GM18867 (cell line): ENCODE results near the gene ACAA1.

Experiments
- ATAC-seq: cut with Tn5 transposase; IDR thresholded peaks from one replicate; pipeline ENCODE4 v1.9.1; 2021; ENCODE audit warnings: mild to moderate bottlenecking, moderate library complexity; ENCODE audit not compliant: unreplicated experiment

Gene ACAA1

DNA sequence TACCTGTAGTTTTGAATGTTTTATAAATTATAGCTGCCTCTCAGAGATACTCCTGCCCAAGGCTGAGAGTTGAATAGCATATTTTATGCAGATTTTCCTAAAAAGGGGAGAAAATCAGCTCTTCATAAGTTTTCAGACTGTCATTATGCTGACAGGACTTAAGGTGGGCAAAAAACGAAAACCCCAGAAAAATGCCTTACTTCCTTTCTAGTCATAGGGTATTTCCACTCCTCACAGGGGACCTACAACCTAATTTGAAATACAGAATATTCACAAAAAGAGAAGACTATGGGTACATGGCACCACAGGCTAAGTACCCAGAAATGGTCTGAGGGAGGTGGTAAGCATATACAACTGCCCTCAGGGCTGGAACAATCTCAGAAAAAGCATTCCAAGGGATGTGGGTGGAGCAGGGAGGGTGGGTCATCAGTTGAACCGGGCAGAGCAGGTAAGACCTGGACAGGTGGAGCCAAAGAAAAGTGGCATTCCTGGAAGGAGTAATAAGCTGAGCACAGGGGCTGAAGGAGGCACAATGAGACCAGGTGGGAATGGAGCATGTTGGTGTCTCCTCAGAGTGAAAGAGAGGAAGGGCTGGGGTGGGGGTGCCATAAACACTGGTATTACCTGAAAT is 17.8 kb upstream of the ACAA1 start:
- no peak for ATAC-seq

DNA sequence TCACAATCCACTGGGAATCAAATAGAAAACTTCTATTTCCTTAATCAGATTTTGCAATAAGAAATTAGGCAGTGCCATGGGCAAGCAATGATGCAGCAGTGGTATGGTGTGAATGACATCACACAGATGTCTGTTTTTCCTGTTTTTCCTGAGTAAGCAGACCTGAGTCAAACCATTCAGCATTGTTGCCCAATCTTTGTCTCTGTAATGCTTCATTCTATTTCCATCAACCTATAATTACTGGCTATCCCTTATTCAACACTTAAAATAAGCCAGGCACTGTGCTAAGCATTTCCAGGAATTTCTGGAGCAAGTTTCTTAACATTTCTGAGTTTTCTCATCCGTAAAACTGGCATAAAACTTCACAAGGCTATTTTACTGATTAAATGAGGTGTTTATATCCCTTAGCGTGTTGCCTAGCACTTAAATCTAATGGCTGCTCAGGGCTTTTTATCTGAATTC is 17.1 kb upstream of the ACAA1 start:
- no peak for ATAC-seq

DNA sequence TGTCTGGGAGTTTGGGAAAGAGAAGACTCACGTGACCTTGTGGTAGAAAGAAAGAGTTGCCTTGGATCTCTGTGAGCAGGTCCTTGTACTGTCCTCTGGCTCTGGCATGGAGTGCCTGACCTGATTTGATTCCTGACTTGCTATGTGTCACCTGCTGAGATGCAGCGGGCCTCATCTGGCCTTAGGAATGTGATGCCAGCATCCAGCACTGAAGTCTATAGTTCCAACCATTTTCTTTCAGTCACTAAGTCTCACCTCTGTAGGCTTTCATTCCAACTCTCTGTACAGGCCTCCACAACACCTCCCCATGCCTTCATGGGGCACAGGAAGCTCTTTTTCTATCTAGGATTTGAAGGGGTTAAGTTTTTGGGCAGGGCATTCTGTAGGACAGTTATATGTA is 16.3 kb upstream of the ACAA1 start:
- ATAC-seq: no peak

DNA sequence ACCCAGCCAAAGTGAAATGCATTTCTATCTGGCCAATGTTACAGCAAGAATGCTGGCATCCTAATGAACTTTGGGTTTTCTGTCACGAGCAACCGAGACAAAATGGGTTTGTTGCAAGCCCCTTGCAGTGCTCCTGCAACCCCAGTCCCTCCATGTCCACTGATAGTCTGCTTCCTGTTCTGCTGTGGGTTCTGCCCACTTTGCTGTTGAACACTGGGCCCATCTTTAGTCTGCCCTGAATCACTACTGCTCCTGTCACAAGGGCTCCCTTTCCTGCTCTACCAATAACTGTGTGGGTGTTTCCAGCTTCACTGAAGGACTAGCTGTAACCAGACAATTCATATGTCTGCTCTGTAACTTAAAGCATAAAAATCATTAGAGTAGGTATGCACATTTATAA is 15.7 kb upstream of the ACAA1 start:
- no peak for ATAC-seq

DNA sequence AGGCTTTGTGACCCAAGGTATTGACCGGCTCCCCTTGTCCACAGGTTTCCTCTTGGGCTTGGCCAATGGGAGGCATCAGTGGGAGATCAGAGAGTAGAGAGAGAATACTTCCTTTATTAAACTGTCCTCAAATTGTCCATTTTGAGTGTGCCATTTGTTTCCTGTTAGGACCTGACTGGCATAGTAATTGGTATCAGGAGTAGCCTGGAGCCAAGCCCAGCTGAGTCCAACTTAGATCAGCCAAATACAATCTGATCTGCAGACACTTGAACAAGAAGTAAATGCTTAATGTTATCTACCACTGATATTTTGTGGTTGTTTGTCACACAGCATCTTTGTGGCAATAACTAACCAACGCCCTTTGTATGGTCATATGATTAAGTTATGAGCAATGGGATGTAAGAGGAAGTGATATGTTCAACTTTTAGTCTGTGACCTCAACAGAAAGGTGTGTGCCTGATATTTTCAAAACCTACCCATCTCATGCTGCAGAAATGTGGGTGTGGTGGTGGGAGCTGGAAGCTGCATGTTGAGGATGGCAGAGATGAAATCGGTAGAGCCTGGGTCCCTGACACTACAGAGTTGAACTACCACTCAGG is 14.8 kb upstream of the ACAA1 start:
- ATAC-seq: no peak

DNA sequence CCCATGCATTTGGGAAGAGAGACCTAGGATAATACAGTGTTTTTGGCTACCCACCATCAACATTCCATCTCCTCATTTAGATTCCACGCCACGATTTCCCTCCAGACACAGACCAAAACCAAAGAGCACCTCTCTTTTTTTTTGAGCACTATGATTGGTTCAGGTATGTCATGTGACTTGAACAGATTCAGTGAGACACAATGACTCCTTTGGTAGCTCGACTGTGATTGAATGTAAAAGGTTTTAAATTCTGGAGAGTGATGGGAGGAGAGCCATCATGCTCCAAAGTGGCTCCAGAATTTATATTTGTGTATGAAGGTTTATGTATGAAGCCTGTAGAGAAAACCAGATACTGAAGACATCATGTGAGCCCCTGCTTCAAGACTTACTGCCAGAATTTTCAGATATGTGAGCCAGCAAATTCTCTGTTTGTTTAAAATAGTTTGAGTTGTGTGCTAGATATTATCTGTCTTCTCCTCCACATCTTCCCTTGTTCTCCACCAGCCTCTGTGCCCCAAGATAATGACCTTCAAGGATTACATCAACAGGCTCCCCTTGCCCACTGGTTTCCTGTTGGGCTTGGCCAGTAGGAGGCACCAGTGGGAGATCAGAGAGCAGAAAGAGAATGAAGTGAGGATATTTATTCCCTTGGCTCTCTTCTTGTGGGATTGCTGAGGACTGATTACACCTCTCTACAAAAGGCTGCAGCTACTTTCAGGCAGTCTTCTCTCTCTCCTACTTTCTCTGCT is 14.0 kb upstream of the ACAA1 start:
- ATAC-seq: no peak

DNA sequence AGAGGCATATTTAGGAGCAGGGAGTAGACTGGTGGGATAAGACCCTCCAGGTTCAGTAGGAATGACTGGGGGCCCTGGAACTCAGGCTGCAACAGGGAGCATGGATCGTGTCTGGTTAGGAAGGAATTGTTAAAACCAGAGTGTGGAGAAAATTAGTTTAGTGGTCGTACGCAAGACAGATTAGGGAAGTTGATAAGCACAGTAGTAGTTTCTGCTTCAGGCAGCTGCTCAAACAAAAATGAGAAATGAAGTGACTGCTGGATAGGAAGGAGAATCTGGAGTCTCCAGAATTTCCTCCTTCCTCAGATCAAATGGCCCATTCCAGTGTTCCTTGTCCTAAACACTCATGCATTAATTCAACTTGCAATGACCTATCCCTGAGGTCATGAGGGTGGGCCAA is 12.8 kb upstream of the ACAA1 start:
- ATAC-seq: no peak

DNA sequence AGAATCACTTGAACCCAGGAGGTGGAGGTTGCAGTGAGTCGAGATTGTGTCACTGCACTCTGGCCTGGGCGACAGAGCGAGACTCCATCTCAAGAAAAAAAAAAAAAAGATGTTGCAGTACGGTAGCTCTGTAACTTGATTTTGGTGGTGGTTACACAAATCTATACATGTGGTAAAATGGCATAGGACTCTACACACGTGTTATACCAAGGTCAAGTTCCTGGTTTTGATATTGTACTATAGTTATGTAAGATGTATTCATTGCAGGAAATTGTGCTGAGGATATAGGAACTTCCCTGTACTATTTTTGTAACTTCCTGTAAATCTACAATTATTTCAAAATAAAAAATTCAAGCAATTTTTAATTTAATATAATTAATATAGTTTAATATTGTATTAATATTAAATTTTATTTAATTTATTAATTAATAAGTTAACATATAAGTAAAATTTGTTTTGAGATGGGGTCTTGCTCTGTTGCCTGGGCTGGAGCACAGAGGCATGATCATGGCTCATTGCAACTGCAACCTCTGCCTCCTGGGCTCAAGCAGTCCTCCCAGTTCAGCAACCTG is 11.5 kb upstream of the ACAA1 start:
- no peak for ATAC-seq

DNA sequence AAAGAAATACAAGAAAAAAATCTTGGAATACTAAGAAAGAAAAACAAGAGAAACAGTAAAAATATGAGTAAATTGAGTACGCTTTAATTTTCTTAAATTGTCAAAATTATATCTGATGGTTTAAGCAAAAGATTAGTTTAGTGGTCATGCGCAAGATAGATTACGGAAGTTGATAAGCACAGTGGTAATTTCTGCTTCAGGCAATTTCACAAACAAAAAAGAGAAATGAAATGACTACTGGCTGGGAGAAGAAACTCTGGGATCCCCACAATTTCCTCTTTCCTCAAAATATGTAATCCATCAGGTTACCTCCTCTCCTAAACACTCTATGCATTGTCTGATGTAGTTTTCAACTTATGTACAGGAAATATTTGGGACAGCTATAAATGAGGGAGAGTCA is 10.5 kb upstream of the ACAA1 start:
- no peak for ATAC-seq

DNA sequence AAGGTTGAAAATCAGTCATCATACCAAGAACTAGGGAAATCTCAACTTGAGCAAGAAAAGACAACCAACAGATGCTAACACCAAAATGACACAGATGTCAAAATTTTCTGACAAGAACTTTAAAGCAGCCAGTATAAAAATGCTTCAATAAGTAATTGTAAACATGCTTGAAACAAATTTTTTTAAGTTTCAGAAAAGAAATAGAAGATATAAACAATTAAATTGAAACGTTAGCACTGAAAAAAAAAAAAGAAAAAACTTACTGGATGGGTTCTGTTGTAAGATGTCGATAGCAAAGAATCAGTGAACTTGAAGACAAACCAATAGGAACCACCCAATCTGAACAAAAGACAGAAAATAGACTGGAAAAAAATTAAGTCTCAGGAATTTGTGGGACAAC is 9.6 kb upstream of the ACAA1 start:
- no peak for ATAC-seq

DNA sequence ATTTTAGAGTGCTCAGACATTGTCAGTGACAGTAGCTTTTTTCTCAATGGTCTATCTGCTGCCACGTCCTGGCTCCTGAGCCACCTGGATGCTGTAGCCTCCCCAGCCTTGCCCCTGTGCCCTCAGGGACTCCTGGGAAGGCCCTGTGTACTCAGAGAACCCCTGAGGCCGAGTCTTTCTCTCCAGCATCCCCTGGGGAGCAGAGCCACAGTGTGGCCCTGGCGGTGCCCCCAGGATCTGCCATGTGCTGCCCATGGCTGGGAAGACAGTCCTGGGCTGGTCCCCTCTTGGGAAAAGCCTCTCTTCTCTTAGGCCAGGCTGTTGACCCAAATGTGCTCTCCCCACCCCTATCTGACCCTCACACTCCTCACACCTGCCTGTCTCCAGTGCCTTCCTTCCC is 6.6 kb upstream of the ACAA1 start:
- ATAC-seq: no peak

DNA sequence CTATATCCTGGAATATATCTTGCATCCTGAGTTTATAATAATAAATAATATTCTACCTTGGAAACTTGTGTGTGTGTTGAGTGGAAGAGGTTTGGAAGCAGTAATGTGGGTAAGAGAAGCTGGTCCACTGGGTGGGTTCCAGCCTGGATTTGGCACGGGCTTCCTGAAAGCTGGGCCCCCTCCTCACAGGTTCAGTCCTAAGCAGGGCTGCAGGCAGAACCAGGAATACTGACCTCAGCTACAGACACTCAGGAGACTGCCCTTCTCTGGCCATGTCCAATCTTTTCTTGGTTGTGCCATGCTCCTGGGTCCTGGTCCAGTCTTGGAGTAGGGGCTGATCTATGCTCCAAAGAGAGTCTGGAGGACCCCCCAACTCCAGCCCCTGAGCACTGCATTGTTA is 6.0 kb upstream of the ACAA1 start:
- ATAC-seq: no peak

DNA sequence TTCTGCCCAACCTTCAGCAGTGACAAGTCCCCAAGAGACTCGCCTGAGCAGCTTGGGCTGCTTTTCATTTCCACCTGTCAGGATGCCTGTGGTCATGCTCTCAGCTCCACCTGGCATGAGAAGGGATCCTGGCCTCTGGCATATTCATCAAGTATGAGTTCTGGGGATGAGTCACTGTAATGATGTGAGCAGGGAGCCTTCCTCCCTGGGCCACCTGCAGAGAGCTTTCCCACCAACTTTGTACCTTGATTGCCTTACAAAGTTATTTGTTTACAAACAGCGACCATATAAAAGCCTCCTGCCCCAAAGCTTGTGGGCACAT is 5.0 kb upstream of the ACAA1 start:
- no peak for ATAC-seq

DNA sequence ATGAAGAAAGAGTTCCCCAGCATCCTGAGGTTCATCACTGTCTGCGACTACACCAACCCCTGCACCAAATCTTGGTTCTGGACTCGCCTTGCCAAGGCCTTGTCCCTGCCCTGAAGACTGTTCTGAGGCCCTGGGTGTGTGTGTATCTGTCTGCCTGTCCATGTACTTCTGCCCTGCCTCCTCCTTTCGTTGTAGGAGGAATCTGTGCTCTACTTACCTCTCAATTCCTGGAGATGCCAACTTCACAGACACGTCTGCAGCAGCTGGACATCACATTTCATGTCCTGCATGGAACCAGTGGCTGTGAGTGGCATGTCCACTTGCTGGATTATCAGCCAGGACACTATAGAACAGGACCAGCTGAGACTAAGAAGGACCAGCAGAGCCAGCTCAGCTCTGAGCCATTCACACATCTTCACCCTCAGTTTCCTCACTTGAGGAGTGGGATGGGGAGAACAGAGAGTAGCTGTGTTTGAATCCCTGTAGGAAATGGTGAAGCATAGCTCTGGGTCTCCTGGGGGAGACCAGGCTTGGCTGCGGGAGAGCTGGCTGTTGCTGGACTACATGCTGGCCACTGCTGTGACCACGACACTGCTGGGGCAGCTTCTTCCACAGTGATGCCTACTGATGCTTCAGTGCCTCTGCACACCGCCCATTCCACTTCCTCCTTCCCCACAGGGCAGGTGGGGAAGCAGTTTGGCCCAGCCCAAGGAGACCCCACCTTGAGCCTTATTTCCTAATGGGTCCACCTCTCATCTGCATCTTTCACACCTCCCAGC is 4.4 kb upstream of the ACAA1 start:
- ATAC-seq: no peak

DNA sequence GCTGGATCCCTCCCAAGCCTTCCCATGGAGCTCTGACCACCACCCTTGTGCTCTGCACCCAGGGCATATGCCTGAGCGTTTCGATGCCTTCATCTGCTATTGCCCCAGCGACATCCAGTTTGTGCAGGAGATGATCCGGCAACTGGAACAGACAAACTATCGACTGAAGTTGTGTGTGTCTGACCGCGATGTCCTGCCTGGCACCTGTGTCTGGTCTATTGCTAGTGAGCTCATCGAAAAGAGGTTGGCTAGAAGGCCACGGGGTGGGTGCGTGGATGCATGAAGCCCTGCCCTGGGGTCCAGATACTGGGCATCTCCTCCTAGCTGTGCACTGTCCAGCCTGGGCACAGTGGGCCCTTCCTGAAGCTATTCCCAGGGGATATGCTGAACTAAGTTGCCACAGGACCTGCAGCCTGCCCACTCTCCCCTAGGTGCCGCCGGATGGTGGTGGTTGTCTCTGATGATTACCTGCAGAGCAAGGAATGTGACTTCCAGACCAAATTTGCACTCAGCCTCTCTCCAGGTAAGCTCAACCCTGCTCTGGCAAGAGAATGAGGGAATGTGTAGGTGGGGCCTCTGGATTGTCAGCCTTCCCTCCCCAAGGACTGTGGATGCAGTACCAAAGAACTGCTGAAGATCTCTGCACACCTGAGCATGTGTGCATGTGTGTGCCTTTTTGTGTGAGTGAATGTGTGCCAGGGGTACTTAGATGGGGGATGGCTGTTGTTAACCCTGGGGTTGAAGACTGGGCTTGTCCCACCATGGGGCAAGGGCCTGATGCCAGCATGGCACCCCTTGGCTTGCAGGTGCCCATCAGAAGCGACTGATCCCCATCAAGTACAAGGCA is 3.6 kb upstream of the ACAA1 start:
- no peak for ATAC-seq

DNA sequence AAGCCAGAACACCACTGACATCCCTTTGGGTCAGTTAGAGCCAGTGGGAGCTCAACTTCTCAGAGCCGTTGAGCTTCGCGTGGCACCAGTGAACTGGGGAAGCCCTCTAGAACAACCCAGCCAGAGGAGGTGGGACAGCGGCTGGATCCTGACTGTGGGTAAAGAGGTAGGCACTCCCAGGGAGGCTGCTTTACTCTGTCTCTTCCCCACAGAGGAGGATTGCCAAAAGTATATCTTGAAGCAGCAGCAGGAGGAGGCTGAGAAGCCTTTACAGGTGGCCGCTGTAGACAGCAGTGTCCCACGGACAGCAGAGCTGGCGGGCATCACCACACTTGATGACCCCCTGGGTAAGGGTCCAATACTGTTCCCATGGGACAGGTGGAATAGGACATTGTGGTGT is 2.7 kb upstream of the ACAA1 start:
- ATAC-seq: no peak

DNA sequence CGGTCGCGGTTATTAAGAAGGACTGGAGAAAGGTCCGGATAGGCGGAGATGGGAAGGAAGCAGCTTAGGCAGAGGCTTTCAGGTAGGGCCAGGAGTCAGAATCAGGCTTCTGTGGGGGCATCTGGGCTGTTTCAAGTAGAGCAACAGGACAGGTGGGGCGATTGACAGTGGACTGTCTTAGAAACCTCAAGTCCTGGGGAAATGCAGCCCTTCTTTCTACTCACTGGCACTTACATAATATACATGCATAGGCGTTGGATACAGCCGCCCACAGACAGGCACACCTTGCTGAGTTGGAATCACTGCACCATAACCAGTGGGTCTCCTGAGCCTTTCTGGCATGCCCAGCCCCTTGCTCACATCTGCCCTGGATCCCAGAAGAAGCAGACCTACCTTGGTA is 2.3 kb upstream of the ACAA1 start:
- ATAC-seq: no peak

DNA sequence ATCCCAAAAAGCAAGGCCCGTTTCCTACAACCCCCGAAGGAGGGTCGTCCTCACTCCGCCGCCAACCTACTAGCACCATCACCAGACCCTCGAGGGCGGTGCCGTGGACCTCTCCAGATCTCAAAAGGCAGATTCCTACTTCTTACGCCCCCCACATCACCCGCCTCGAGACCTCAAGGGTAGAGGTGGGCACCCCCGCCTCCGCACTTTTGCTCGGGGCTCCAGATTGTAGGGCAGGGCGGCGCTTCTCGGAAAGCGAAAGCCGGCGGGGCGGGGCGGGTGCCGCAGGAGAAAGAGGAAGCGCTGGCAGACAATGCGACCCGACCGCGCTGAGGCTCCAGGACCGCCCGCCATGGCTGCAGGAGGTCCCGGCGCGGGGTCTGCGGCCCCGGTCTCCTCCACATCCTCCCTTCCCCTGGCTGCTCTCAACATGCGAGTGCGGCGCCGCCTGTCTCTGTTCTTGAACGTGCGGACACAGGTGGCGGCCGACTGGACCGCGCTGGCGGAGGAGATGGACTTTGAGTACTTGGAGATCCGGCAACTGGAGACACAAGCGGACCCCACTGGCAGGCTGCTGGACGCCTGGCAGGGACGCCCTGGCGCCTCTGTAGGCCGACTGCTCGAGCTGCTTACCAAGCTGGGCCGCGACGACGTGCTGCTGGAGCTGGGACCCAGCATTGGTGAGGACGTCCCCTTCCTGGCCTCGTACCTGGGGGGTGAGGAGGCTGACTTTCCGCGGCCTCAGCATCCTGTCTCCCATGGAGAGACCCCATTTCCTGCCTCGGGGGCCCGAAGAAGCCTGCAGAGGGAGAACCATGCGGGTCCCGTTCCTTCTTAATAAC is 1.6 kb upstream of the ACAA1 start, which contains the start of gene MYD88:
MYD88 (plus strand) TSS at position 313 of the 842 bp plus-strand sequence; CDS start at position 353, 40 bp downstream.
- peak; percentile 49 for ATAC-seq

DNA sequence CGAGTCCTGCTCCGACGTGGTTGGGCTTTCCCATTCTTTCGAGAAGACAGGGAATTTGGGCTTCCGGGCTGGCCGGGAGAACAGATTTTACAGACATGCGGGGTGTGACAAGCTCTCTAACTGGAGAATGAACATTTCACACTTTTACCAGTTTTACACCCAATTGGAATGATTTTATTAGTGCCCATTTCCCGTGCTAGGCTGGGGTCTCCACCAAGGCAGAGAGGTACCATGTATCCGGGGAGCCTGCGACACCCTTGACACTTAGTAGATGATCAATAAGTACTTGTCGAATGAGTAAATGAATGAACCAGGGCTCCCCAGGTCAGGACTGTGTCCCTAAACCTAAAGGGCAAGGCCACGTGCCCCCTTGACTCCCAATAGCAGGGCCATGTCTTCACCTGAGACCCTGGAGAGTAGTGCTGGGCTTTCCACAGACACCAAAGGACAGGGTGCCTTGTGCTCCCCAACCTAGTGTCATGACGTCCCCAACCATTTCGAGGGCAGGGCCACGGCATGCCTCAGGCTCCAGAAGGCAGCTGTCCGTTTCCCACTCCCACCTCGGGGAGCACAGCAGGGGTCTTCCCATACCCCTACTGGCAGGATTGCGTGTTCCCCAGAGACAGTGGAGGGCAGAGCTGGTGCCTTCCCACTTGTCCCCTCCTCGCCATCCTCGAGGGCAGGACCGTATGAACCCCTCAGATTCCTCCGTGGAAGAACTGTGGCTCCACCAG is 855 bp upstream of the ACAA1 start:
- no peak for ATAC-seq
